Measurements from ENCODE around the gene IFNAR2. TPM values are rescaled to one million over a fixed set of nuclear protein-coding genes. Genes with fewer than 3 reads are reported as not detected.
A peak's percentile ranks its signal among the peaks of the same experiment; 100 is the strongest.

IFNAR2 gene
- total RNA-seq, 1 experiment from 2014 or later = 2.1 TPM

GRCh38 chr21:33257094-33257803 is 27.5 kb downstream of the IFNAR2 start:
- Histone ChIP-seq H3K79me2 (ENCODE audit: low read length) (no peaks in the 10 kb centered on the region), H3K36me3 (ENCODE audit: low read depth, low read length) (peaks cover 4% of the 10 kb centered on the region; the same call in 1 of the 2 replicates), H3K9me3 (ENCODE audit: low read length) (no peaks in the 10 kb centered on the region), H3K4me1 (ENCODE audit: insufficient read depth, low read length) (no peaks in the 10 kb centered on the region), H3K9me2 (replicated peaks; ENCODE audit: low read length) (no peaks in the 10 kb centered on the region), H3K27me3 (ENCODE audit: low read length) (no peaks in the 10 kb centered on the region), H3K27ac (ENCODE audit: low read length) (no peak overlapping the region), H3K4me3 (ENCODE audit: low read length) (no peak overlapping the region), H3K9ac (ENCODE audit: low read length) (no peak overlapping the region), H4K20me1 (ENCODE audit: low read length) (no peaks in the 10 kb centered on the region), H2AFZ (ENCODE audit: low read length) (no peak overlapping the region), H3K4me2 (ENCODE audit: low read length) (no peak overlapping the region), H3F3A (ENCODE audit: low read length, unreplicated experiment) (no peaks in the 10 kb centered on the region)
- POLR2A ChIA-PET (ENCODE audit: unreplicated experiment) = no interaction called here
- ATAC-seq (no peak), DNase-seq (no peak)
- CTCF ChIA-PET = no interaction called here
- no TSS peak for BruUV-seq (replicated peaks)
- TF ChIP-seq, protein P1, sequence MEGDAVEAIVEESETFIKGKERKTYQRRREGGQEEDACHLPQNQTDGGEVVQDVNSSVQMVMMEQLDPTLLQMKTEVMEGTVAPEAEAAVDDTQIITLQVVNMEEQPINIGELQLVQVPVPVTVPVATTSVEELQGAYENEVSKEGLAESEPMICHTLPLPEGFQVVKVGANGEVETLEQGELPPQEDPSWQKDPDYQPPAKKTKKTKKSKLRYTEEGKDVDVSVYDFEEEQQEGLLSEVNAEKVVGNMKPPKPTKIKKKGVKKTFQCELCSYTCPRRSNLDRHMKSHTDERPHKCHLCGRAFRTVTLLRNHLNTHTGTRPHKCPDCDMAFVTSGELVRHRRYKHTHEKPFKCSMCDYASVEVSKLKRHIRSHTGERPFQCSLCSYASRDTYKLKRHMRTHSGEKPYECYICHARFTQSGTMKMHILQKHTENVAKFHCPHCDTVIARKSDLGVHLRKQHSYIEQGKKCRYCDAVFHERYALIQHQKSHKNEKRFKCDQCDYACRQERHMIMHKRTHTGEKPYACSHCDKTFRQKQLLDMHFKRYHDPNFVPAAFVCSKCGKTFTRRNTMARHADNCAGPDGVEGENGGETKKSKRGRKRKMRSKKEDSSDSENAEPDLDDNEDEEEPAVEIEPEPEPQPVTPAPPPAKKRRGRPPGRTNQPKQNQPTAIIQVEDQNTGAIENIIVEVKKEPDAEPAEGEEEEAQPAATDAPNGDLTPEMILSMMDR (conservative IDR thresholded peaks at IDR 0.05; ENCODE audit: low read depth, low read length) = no peak
- no peak for TF ChIP-seq EZH2 (IDR thresholded peaks at IDR 0.05; ENCODE audit: low read length, unreplicated experiment)
- TF ChIP-seq EZH2phosphoT487 (IDR thresholded peaks at IDR 0.05; ENCODE audit: borderline replicate concordance, low read length) = no peak
- intact Hi-C loops (cut with micrococcal nuclease) = no loop called here

- BruUV-seq (replicated peaks) = no TSS peak
- Histone ChIP-seq H3K27ac (ENCODE audit: low read length) (no peak overlapping the region), H3F3A (ENCODE audit: low read length, unreplicated experiment) (no peaks in the 10 kb centered on the region), H3K9me2 (replicated peaks; ENCODE audit: low read length) (no peaks in the 10 kb centered on the region), H3K36me3 (ENCODE audit: low read depth, low read length) (no peaks in the 10 kb centered on the region), H3K4me1 (ENCODE audit: insufficient read depth, low read length) (no peaks in the 10 kb centered on the region), H3K9me3 (ENCODE audit: low read length) (no peaks in the 10 kb centered on the region), H3K27me3 (ENCODE audit: low read length) (no peaks in the 10 kb centered on the region), H2AFZ (ENCODE audit: low read length) (no peak overlapping the region), H3K79me2 (ENCODE audit: low read length) (no peaks in the 10 kb centered on the region), H4K20me1 (ENCODE audit: low read length) (no peaks in the 10 kb centered on the region), H3K4me2 (ENCODE audit: low read length) (no peak overlapping the region), H3K4me3 (ENCODE audit: low read length) (no peak overlapping the region), H3K9ac (ENCODE audit: low read length) (no peak overlapping the region)
- ATAC-seq (no peak), DNase-seq (no peak)
- intact Hi-C loops (cut with micrococcal nuclease) = no loop called here
- CTCF ChIA-PET = no interaction called here
- TF ChIP-seq EZH2 (IDR thresholded peaks at IDR 0.05; ENCODE audit: low read length, unreplicated experiment) (no peak), EZH2phosphoT487 (IDR thresholded peaks at IDR 0.05; ENCODE audit: borderline replicate concordance, low read length) (no peak)
- TF ChIP-seq, protein P1 (conservative IDR thresholded peaks at IDR 0.05; ENCODE audit: low read depth, low read length) = no peak
- POLR2A ChIA-PET (ENCODE audit: unreplicated experiment) = no interaction called here
Measured at GRCh38 chr21:33258475-33258874, 28.7 kb downstream of the IFNAR2 start.

GRCh38 chr21:33259428-33259827 is 29.7 kb downstream of the IFNAR2 start:
- BruUV-seq (replicated peaks) = no TSS peak
- H3K9me2 ChIP-seq (replicated peaks; ENCODE audit: low read length) = no peaks in the 10 kb centered on the region
- H3K36me3 ChIP-seq (ENCODE audit: low read depth, low read length) = no peaks in the 10 kb centered on the region
- CTCF ChIA-PET = no interaction called here
- no peaks in the 10 kb centered on the region for H3K27me3 ChIP-seq (ENCODE audit: low read length)
- H3K4me1 ChIP-seq (ENCODE audit: insufficient read depth, low read length) = no peaks in the 10 kb centered on the region
- POLR2A ChIA-PET (ENCODE audit: unreplicated experiment) = no interaction called here
- no peak overlapping the region for H3K4me3 ChIP-seq (ENCODE audit: low read length)
- ATAC-seq (no peak), DNase-seq (peak; percentile 14)
- H3K79me2 ChIP-seq (ENCODE audit: low read length) = no peaks in the 10 kb centered on the region
- TF ChIP-seq, protein P1 (conservative IDR thresholded peaks at IDR 0.05; ENCODE audit: low read depth, low read length) = no peak
- no peak for TF ChIP-seq EZH2phosphoT487 (IDR thresholded peaks at IDR 0.05; ENCODE audit: borderline replicate concordance, low read length)
- TF ChIP-seq EZH2 (IDR thresholded peaks at IDR 0.05; ENCODE audit: low read length, unreplicated experiment) = no peak
- intact Hi-C loops (cut with micrococcal nuclease) = no loop called here
- no peak overlapping the region for H3K4me2 ChIP-seq (ENCODE audit: low read length)
- H3K27ac ChIP-seq (ENCODE audit: low read length) = no peak overlapping the region
- H3K9ac ChIP-seq (ENCODE audit: low read length) = no peak overlapping the region
- H4K20me1 ChIP-seq (ENCODE audit: low read length) = no peaks in the 10 kb centered on the region
- no peaks in the 10 kb centered on the region for H3K9me3 ChIP-seq (ENCODE audit: low read length)
- H2AFZ ChIP-seq (ENCODE audit: low read length) = no peak overlapping the region
- H3F3A ChIP-seq (ENCODE audit: low read length, unreplicated experiment) = no peaks in the 10 kb centered on the region
